Panc1 (cell line): Measurements from ENCODE around the gene OPTN. TPM values are rescaled to one million over a fixed set of nuclear protein-coding genes. Genes with fewer than 3 reads are reported as not detected.

ENCODE experiments used
- ATAC-seq: fragments of 200-7000 bp; cut with Tn5 transposase; 2 replicates; pipeline ENCODE4 v1.9.1; 2020; ENCODE audit warnings: mild to moderate bottlenecking, moderate library complexity
- BruUV-seq: library from RNA; stranded (reverse); fragments of 400-500 nt; replicated peaks from 2 replicates; lab custom pipeline; 2021; lab: Mats Ljungman, UMichigan
- CTCF ChIA-PET: fragments of 300-600 bp; sonication (Branson Sonifier 250); formaldehyde crosslinking; loops from one replicate; lab custom pipeline; 2022; ENCODE audit warnings: antibody characterized with exemption; lab: Charles Lee
- POLR2A ChIA-PET: fragments of 300-600 bp; sonication (Branson Sonifier 250); formaldehyde crosslinking; loops from one replicate; lab custom pipeline; 2022; ENCODE audit warnings: antibody characterized with exemption; lab: Charles Lee
- DNase-seq: peaks from one replicate; pipeline ENCODE4 v3.0.0-alpha.2; 2010; ENCODE audit warnings: low read depth, low spot score
- H3K27ac ChIP-seq: 2 replicates; pipeline ENCODE4 v1.5.1; 2011; ENCODE audit warnings: mild to moderate bottlenecking, low read length, inconsistent platforms
- H3K27me3 ChIP-seq: fragments of 200-500 bp; sonication (Bioruptor generic); 2 replicates; pipeline ENCODE4 v1.6.0; 2014; ENCODE audit warnings: low read length, inconsistent platforms; ENCODE audit not compliant: control insufficient read depth, insufficient read depth
- H3K36me3 ChIP-seq: fragments of 200-500 bp; sonication (Bioruptor generic); 2 replicates; pipeline ENCODE4 v1.5.1; 2014; ENCODE audit warnings: inconsistent platforms, mild to moderate bottlenecking, low read length, moderate library complexity; ENCODE audit not compliant: control insufficient read depth, insufficient read depth
- H3K4me1 ChIP-seq: 2 replicates; pipeline ENCODE4 v1.5.1; 2011; ENCODE audit warnings: inconsistent platforms, mild to moderate bottlenecking, low read length, moderate library complexity; ENCODE audit not compliant: control insufficient read depth, insufficient read depth
- H3K4me3 ChIP-seq, 2 experiments: 2 replicates each; pipeline ENCODE4 v1.5.1; 2011 to 2012; ENCODE audit warnings: low read depth in 2 of 2, low read length in 2 of 2, mild to moderate bottlenecking in 2 of 2, inconsistent platforms in 1 of 2, moderate library complexity in 1 of 2
- H3K9me3 ChIP-seq: fragments of 200-500 bp; sonication (Bioruptor generic); 2 replicates; pipeline ENCODE4 v1.5.1; 2014; ENCODE audit warnings: low read depth, mild to moderate bottlenecking, inconsistent platforms, low read length, moderate library complexity; ENCODE audit not compliant: control insufficient read depth, insufficient read depth
- CTCF ChIP-seq: fragments of 450-650 bp; IDR thresholded peaks from 2 replicates; pipeline ENCODE4 v1.5.1; 2017; ENCODE audit warnings: mild to moderate bottlenecking
- POLR2AphosphoS5 ChIP-seq: IDR thresholded peaks from 2 replicates; pipeline ENCODE4 v1.6.1; 2012; ENCODE audit warnings: mild to moderate bottlenecking, low read depth, low read length, moderate library complexity
- SIN3A ChIP-seq: IDR thresholded peaks from 2 replicates; pipeline ENCODE4 v1.6.1; 2012; ENCODE audit warnings: low read depth, mild to moderate bottlenecking, low read length, moderate library complexity, borderline replicate concordance; ENCODE audit not compliant: insufficient read depth
- TCF7L2 ChIP-seq: IDR thresholded peaks from 2 replicates; pipeline ENCODE4 v1.6.1; 2011; ENCODE audit warnings: mild to moderate bottlenecking, low read depth, low read length, inconsistent platforms
- in situ Hi-C: cut with HindIII; loops from 2 replicates; pipeline ENCODE4 v1.10.0; 2016; ENCODE audit warnings: low sequenced_read_pairs, low pct_unique_long_range_greater_than_20kb
- intact Hi-C: fragments of 100-400 bp; cut with micrococcal nuclease; formaldehyde crosslinking; loops from one replicate; pipeline ENCODE4 v1.10.0; 2022; ENCODE audit not compliant: unreplicated experiment
- total RNA-seq: library from RNA; stranded (reverse); gene quantifications from one replicate; pipeline ENCODE4 v1.2.1, GENCODE V29; 2021; ENCODE audit not compliant: unreplicated experiment
- TF ChIP-seq, protein P1 (sequence below), 2 experiments: IDR thresholded peaks; 2 replicates each; pipeline ENCODE4 v1.6.1; 2011 to 2012; ENCODE audit warnings: low read depth in 2 of 2, control low read depth in 1 of 2, low read length in 1 of 2, mild to moderate bottlenecking in 1 of 2, moderate library complexity in 1 of 2; ENCODE audit not compliant: insufficient read depth in 1 of 2

The OPTN gene
- total RNA-seq, 1 experiment from 2014 or later: 66.8 TPM

DNA sequence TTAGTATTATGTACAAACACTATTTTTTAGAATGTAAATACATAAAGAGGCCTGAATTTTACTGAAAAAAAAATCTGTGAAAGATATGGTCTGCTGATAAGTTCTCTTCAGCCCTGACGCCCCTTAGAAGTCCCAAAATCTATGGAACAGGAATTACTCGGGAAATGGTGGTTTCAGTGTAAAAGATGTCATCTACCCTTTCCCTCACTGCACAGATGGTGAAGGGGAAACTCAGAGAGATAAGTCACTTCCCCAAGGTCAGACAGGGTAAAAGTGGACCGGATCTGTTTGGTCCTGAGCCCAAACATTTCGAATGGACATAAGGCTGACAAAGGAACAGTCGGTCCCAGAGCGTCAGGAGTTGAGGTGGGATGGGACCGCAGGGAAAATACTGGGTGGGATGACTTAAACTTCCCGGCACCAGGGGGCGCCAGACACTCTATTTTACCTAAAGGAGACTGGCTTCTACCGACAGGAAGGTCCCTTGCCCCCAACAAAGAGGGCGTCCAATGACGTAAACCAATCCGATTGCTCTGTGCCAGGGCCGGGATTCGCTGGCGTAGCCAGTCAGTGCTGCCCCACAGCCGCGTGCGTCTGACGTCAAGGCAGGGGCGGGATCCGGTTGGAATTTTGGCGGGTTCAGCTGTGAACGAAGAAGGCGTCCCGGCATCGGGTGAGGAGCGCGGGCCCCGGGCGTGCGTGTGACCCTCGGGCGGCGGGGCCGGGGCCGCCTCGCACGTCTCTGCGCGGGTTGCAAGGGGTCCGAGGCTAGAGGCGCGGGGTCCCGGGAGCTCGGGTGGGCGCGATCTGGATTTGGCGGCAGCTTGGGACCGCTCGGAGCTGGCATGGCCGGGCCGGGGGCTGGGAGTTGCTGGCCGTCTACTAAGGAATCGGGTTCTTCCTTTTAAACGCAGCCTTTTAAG, 61.2 kb downstream of the OPTN start, which contains the start of gene MCM10:
Gene MCM10 (plus strand): TSS at position 625 of the 923 bp plus-strand sequence. CDS start 2,645 bp downstream, outside the sequence.
- peak within 1 kb of the TSS; percentile 83 for H3K27ac ChIP-seq
- in situ Hi-C loops: no loop called here
- DNase-seq (peak; percentile 92), ATAC-seq (peak; percentile 100)
- intact Hi-C loops: loop anchor here (2.0 kb wide), 1 partner anchor 140 kb away; the partner anchor contains the start of gene PHYH
- POLR2A ChIA-PET: interaction anchor here (0.6 to 1.2 kb wide), 2 partner anchors 140 to 141 kb away, joined by 3 read pairs; no protein-coding TSS in a partner anchor
- H3K36me3 ChIP-seq: no peaks in the 10 kb centered on the region; the same call in none of the 2 replicates
- no peaks in the 10 kb centered on the region for H3K9me3 ChIP-seq
- no peak for TF ChIP-seq POLR2AphosphoS5
- TF ChIP-seq TCF7L2: 0 out of 2 replicates have a peak, but pooled peaks have one; percentile 25
- TF ChIP-seq, protein P1, sequence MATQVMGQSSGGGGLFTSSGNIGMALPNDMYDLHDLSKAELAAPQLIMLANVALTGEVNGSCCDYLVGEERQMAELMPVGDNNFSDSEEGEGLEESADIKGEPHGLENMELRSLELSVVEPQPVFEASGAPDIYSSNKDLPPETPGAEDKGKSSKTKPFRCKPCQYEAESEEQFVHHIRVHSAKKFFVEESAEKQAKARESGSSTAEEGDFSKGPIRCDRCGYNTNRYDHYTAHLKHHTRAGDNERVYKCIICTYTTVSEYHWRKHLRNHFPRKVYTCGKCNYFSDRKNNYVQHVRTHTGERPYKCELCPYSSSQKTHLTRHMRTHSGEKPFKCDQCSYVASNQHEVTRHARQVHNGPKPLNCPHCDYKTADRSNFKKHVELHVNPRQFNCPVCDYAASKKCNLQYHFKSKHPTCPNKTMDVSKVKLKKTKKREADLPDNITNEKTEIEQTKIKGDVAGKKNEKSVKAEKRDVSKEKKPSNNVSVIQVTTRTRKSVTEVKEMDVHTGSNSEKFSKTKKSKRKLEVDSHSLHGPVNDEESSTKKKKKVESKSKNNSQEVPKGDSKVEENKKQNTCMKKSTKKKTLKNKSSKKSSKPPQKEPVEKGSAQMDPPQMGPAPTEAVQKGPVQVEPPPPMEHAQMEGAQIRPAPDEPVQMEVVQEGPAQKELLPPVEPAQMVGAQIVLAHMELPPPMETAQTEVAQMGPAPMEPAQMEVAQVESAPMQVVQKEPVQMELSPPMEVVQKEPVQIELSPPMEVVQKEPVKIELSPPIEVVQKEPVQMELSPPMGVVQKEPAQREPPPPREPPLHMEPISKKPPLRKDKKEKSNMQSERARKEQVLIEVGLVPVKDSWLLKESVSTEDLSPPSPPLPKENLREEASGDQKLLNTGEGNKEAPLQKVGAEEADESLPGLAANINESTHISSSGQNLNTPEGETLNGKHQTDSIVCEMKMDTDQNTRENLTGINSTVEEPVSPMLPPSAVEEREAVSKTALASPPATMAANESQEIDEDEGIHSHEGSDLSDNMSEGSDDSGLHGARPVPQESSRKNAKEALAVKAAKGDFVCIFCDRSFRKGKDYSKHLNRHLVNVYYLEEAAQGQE (IDR thresholded peaks at IDR 0.05; ENCODE audit: insufficient read depth in 1 of 2, low read depth in 2 of 2, low read length in 1 of 2): no peak
- TF ChIP-seq CTCF: peak; percentile 86
- peak; percentile 99; the same call in 1 of the 2 replicates for TF ChIP-seq SIN3A
- H3K27me3 ChIP-seq: no peaks in the 10 kb centered on the region
- peak within 1 kb of the TSS; percentile 69 to 81 for H3K4me3 ChIP-seq
- BruUV-seq: no TSS peak
- peaks cover 9% of the 10 kb centered on the region; the same call in 1 of the 2 replicates for H3K4me1 ChIP-seq
- CTCF ChIA-PET: interaction anchor here (0.9 kb wide), 1 partner anchor 141 kb away, joined by 5 read pairs; no protein-coding TSS in a partner anchor

GRCh38 chr10:13161857-13162271, 61.9 kb downstream of the OPTN start:
- no peaks in the 10 kb centered on the region for H3K27me3 ChIP-seq
- ChIA-PET POLR2A (interaction anchor here (0.6 to 1.2 kb wide), 2 partner anchors 139 to 140 kb away, joined by 3 read pairs; no protein-coding TSS in a partner anchor), CTCF (no interaction called here)
- BruUV-seq: no TSS peak
- TF ChIP-seq, protein P1 (IDR thresholded peaks at IDR 0.05; ENCODE audit: insufficient read depth in 1 of 2, low read depth in 2 of 2, low read length in 1 of 2): no peak
- TF ChIP-seq CTCF (no peak), POLR2AphosphoS5 (no peak), SIN3A (no peak), TCF7L2 (no peak)
- no peaks in the 10 kb centered on the region for H3K9me3 ChIP-seq
- ATAC-seq (no peak), DNase-seq (no peak)
- in situ Hi-C loops (no loop called here), intact Hi-C loops (loop anchor here (2.0 kb wide), 1 partner anchor 139 kb away; the partner anchor contains the start of gene PHYH)
- peak overlapping the region; percentile 42 for H3K27ac ChIP-seq
- H3K4me1 ChIP-seq: peaks cover 9% of the 10 kb centered on the region; the same call in 1 of the 2 replicates
- H3K36me3 ChIP-seq: no peaks in the 10 kb centered on the region; the same call in none of the 2 replicates
- peak overlapping the region; percentile 69 to 81 for H3K4me3 ChIP-seq
